HUDEP-2 (cell line): ENCODE results near the gene MAPK7.

Experiments
- DNase-seq, 76 experiments: peaks; one replicate each; lab custom pipeline; 2025; ENCODE audit not compliant: unreplicated experiment in 76 of 76; lab: John Stamatoyannopoulos, UW

MAPK7 gene

GRCh38 chr17:19378416-19379360 lies at the start of gene MAPK7:
Gene MAPK7 (plus strand): TSS chr17:19378498. CDS start chr17:19378901, 403 bp downstream.
- DNase-seq: peak in 3 of 76 experiments; percentile 37 to 58 (median 57)

- DNase-seq: no peak
Measured at GRCh38 chr17:19329136-19329535, 49.2 kb upstream of the MAPK7 start.

- no peak for DNase-seq
Measured at GRCh38 chr17:19329839-19330238, 48.5 kb upstream of the MAPK7 start.

- no peak for DNase-seq
Measured at GRCh38 chr17:19330271-19330670, 48.0 kb upstream of the MAPK7 start.

- DNase-seq: no peak
Measured at GRCh38 chr17:19331134-19331533, 47.2 kb upstream of the MAPK7 start.

- DNase-seq: peak in 2 of 76 experiments; percentile 2 to 35
Measured at GRCh38 chr17:19331543-19332245, 46.6 kb upstream of the MAPK7 start.

- no peak for DNase-seq
Measured at GRCh38 chr17:19332371-19333131, 45.7 kb upstream of the MAPK7 start.

GRCh38 chr17:19333132-19333440 lies 45.2 kb upstream of the MAPK7 start:
- DNase-seq: no peak

GRCh38 chr17:19333736-19334290 lies 44.5 kb upstream of the MAPK7 start:
- no peak for DNase-seq

- no peak for DNase-seq
Measured at GRCh38 chr17:19334331-19334730, 44.0 kb upstream of the MAPK7 start.

GRCh38 chr17:19335951-19336631 lies 42.2 kb upstream of the MAPK7 start:
- no peak for DNase-seq

- DNase-seq: peak in 44 of 76 experiments; percentile 12 to 61 (median 34)
Measured at GRCh38 chr17:19336938-19337711, 41.2 kb upstream of the MAPK7 start.

- DNase-seq: no peak
Measured at GRCh38 chr17:19337712-19338023, 40.6 kb upstream of the MAPK7 start.

GRCh38 chr17:19338031-19338990 lies 40.0 kb upstream of the MAPK7 start:
- DNase-seq: peak in 66 of 76 experiments; percentile 4 to 79 (median 60)

- DNase-seq: no peak
Measured at GRCh38 chr17:19339341-19339815, 38.9 kb upstream of the MAPK7 start.

- DNase-seq: no peak
Measured at GRCh38 chr17:19341211-19341631, 37.1 kb upstream of the MAPK7 start.

- peak in 5 of 76 experiments; percentile 3 to 21 (median 8) for DNase-seq
Measured at GRCh38 chr17:19341641-19342610, 36.4 kb upstream of the MAPK7 start.
